Stimulated activated memory B cell treated with anti-CD40 and anti-IgM and Interleukin-4, amounts not matched to agents 10 μg/mL and 1 μg/mL and 100 μg/mL, for 72 hours (primary cell): Measurements from ENCODE around the gene FLNB.

Source experiments
- ATAC-seq: fragments of 150-1000 bp; cut with Tn5 transposase; 2 replicates; pipeline ENCODE4 v1.10.0; 2021
- H3K27ac Mint-ChIP-seq: one replicate; pipeline ENCODE4 v1.8.0; 2022; ENCODE audit warnings: mild to moderate bottlenecking, mixed read lengths
- H3K27me3 Mint-ChIP-seq: one replicate; pipeline ENCODE4 v1.8.0; 2022; ENCODE audit warnings: mixed read lengths
- H3K36me3 Mint-ChIP-seq: one replicate; pipeline ENCODE4 v1.8.0; 2022; ENCODE audit warnings: mixed read lengths
- H3K4me1 Mint-ChIP-seq: one replicate; pipeline ENCODE4 v1.8.0; 2022; ENCODE audit warnings: mixed read lengths
- H3K4me3 Mint-ChIP-seq: one replicate; pipeline ENCODE4 v1.8.0; 2022; ENCODE audit warnings: mild to moderate bottlenecking, moderate library complexity, mixed read lengths
- H3K9me3 Mint-ChIP-seq: one replicate; pipeline ENCODE4 v1.8.0; 2022; ENCODE audit warnings: mixed read lengths

FLNB gene

GRCh38 chr3:58101499-58102389 lies 93.5 kb downstream of the FLNB start:
- peaks cover 68% of the 10 kb centered on the region for H3K36me3 Mint-ChIP-seq
- no peak overlapping the region for H3K4me3 Mint-ChIP-seq
- no peaks in the 10 kb centered on the region for H3K9me3 Mint-ChIP-seq
- ATAC-seq = no peak
- H3K27me3 Mint-ChIP-seq = no peaks in the 10 kb centered on the region
- H3K27ac Mint-ChIP-seq = no peak overlapping the region
- H3K4me1 Mint-ChIP-seq = no peaks in the 10 kb centered on the region

GRCh38 chr3:58102390-58102750 lies 94.1 kb downstream of the FLNB start:
- no peak overlapping the region for H3K4me3 Mint-ChIP-seq
- H3K36me3 Mint-ChIP-seq = peaks cover 74% of the 10 kb centered on the region
- H3K4me1 Mint-ChIP-seq = no peaks in the 10 kb centered on the region
- ATAC-seq = no peak
- H3K27ac Mint-ChIP-seq = no peak overlapping the region
- H3K27me3 Mint-ChIP-seq = no peaks in the 10 kb centered on the region
- H3K9me3 Mint-ChIP-seq = no peaks in the 10 kb centered on the region

- H3K36me3 Mint-ChIP-seq = peaks cover 70% of the 10 kb centered on the region
- no peak for ATAC-seq
- H3K4me3 Mint-ChIP-seq = no peak overlapping the region
- no peaks in the 10 kb centered on the region for H3K9me3 Mint-ChIP-seq
- H3K27ac Mint-ChIP-seq = no peak overlapping the region
- no peaks in the 10 kb centered on the region for H3K4me1 Mint-ChIP-seq
- no peaks in the 10 kb centered on the region for H3K27me3 Mint-ChIP-seq
Measured at GRCh38 chr3:58102976-58103451, 94.8 kb downstream of the FLNB start.

- H3K27me3 Mint-ChIP-seq = no peaks in the 10 kb centered on the region
- H3K4me1 Mint-ChIP-seq = no peaks in the 10 kb centered on the region
- no peaks in the 10 kb centered on the region for H3K9me3 Mint-ChIP-seq
- H3K4me3 Mint-ChIP-seq = no peak overlapping the region
- H3K27ac Mint-ChIP-seq = no peak overlapping the region
- ATAC-seq = no peak
- H3K36me3 Mint-ChIP-seq = peaks cover 71% of the 10 kb centered on the region
Measured at GRCh38 chr3:58104151-58104550, 95.9 kb downstream of the FLNB start.

GRCh38 chr3:58104712-58105111 lies 96.5 kb downstream of the FLNB start:
- Mint-ChIP-seq H3K4me1 (no peaks in the 10 kb centered on the region), H3K27ac (no peak overlapping the region), H3K27me3 (no peaks in the 10 kb centered on the region), H3K9me3 (no peaks in the 10 kb centered on the region), H3K36me3 (peaks cover 71% of the 10 kb centered on the region), H3K4me3 (no peak overlapping the region)
- no peak for ATAC-seq

- peaks cover 70% of the 10 kb centered on the region for H3K36me3 Mint-ChIP-seq
- no peaks in the 10 kb centered on the region for H3K9me3 Mint-ChIP-seq
- no peak overlapping the region for H3K27ac Mint-ChIP-seq
- no peak for ATAC-seq
- H3K4me3 Mint-ChIP-seq = no peak overlapping the region
- no peaks in the 10 kb centered on the region for H3K4me1 Mint-ChIP-seq
- H3K27me3 Mint-ChIP-seq = no peaks in the 10 kb centered on the region
Measured at GRCh38 chr3:58105196-58105595, 97.0 kb downstream of the FLNB start.

GRCh38 chr3:58106061-58106460 lies 97.8 kb downstream of the FLNB start:
- Mint-ChIP-seq H3K27ac (no peak overlapping the region), H3K9me3 (no peaks in the 10 kb centered on the region), H3K27me3 (no peaks in the 10 kb centered on the region), H3K36me3 (peaks cover 65% of the 10 kb centered on the region), H3K4me1 (peaks cover 3% of the 10 kb centered on the region), H3K4me3 (no peak overlapping the region)
- ATAC-seq = no peak

GRCh38 chr3:58106640-58107039 lies 98.4 kb downstream of the FLNB start:
- Mint-ChIP-seq H3K36me3 (peaks cover 71% of the 10 kb centered on the region), H3K9me3 (no peaks in the 10 kb centered on the region), H3K27me3 (no peaks in the 10 kb centered on the region), H3K4me3 (no peak overlapping the region), H3K4me1 (peaks cover 8% of the 10 kb centered on the region), H3K27ac (no peak overlapping the region)
- no peak for ATAC-seq

GRCh38 chr3:58107597-58107996 lies 99.4 kb downstream of the FLNB start:
- Mint-ChIP-seq H3K27ac (no peak overlapping the region), H3K4me3 (no peak overlapping the region), H3K36me3 (peaks cover 71% of the 10 kb centered on the region)

GRCh38 chr3:58109752-58110151 lies 101.5 kb downstream of the FLNB start:
- peaks cover 80% of the 10 kb centered on the region for H3K36me3 Mint-ChIP-seq
- H3K4me3 Mint-ChIP-seq = no peak overlapping the region
- H3K4me1 Mint-ChIP-seq = peaks cover 30% of the 10 kb centered on the region
- H3K27me3 Mint-ChIP-seq = no peaks in the 10 kb centered on the region
- no peak overlapping the region for H3K27ac Mint-ChIP-seq
- no peak for ATAC-seq
- H3K9me3 Mint-ChIP-seq = no peaks in the 10 kb centered on the region

More at GRCh38 chr3:58107597-58107996, 99.4 kb downstream of the FLNB start:
- peaks cover 18% of the 10 kb centered on the region for H3K4me1 Mint-ChIP-seq
- no peaks in the 10 kb centered on the region for H3K9me3 Mint-ChIP-seq
- no peaks in the 10 kb centered on the region for H3K27me3 Mint-ChIP-seq
- ATAC-seq = no peak

GRCh38 chr3:58111513-58112184 lies 103.4 kb downstream of the FLNB start:
- peak; percentile 9 for ATAC-seq
- Mint-ChIP-seq H3K27me3 (no peaks in the 10 kb centered on the region), H3K9me3 (no peaks in the 10 kb centered on the region), H3K27ac (peak overlapping the region; percentile 78), H3K4me3 (no peak overlapping the region), H3K4me1 (peaks cover 49% of the 10 kb centered on the region), H3K36me3 (peaks cover 67% of the 10 kb centered on the region)

GRCh38 chr3:58112185-58112535 lies 103.9 kb downstream of the FLNB start:
- Mint-ChIP-seq H3K27ac (peak overlapping the region; percentile 78), H3K4me3 (no peak overlapping the region), H3K36me3 (peaks cover 62% of the 10 kb centered on the region), H3K9me3 (no peaks in the 10 kb centered on the region), H3K4me1 (peaks cover 54% of the 10 kb centered on the region), H3K27me3 (no peaks in the 10 kb centered on the region)
- no peak for ATAC-seq

- no peak for ATAC-seq
- Mint-ChIP-seq H3K36me3 (peaks cover 44% of the 10 kb centered on the region), H3K9me3 (no peaks in the 10 kb centered on the region), H3K4me3 (no peak overlapping the region), H3K27me3 (no peaks in the 10 kb centered on the region), H3K27ac (peak overlapping the region; percentile 79), H3K4me1 (peaks cover 73% of the 10 kb centered on the region)
Measured at GRCh38 chr3:58115175-58115574, 107.0 kb downstream of the FLNB start.

GRCh38 chr3:58116161-58116955 lies 108.1 kb downstream of the FLNB start:
- ATAC-seq = peak; percentile 96
- Mint-ChIP-seq H3K27ac (peak overlapping the region; percentile 79), H3K36me3 (peaks cover 45% of the 10 kb centered on the region), H3K9me3 (no peaks in the 10 kb centered on the region), H3K4me1 (peaks cover 72% of the 10 kb centered on the region), H3K27me3 (no peaks in the 10 kb centered on the region), H3K4me3 (peak overlapping the region; percentile 22)

GRCh38 chr3:58116985-58117384 lies 108.8 kb downstream of the FLNB start:
- H3K27me3 Mint-ChIP-seq = no peaks in the 10 kb centered on the region
- ATAC-seq = no peak
- peaks cover 40% of the 10 kb centered on the region for H3K36me3 Mint-ChIP-seq
- H3K27ac Mint-ChIP-seq = peak overlapping the region; percentile 79
- peaks cover 66% of the 10 kb centered on the region for H3K4me1 Mint-ChIP-seq
- no peaks in the 10 kb centered on the region for H3K9me3 Mint-ChIP-seq
- H3K4me3 Mint-ChIP-seq = no peak overlapping the region
